ENCODE results near the gene TEDC2.
"Not testable (repeated sequence)": the region's sequence is repeated elsewhere in the genome, so short reads cannot be mapped to it uniquely, and the experiment has no call there.

GRCh38 chr16:2441143-2441804 is 18.6 kb upstream of the TEDC2 start:
- not testable (repeated sequence) for TF ChIP-seq SP4 (IDR thresholded peaks at IDR 0.05; ENCODE audit: low read length); TAF1 (IDR thresholded peaks at IDR 0.05; ENCODE audit: low read depth, low read length)
